ENCODE results near the gene ACSM4. TPM values are rescaled to one million over a fixed set of nuclear protein-coding genes. Genes with fewer than 3 reads are reported as not detected.
"Not testable (repeated sequence)": the region's sequence is repeated elsewhere in the genome, so short reads cannot be mapped to it uniquely, and the experiment has no call there.

ACSM4 gene
- total and polyA plus RNA-seq, 2 donors: not detected

DNA sequence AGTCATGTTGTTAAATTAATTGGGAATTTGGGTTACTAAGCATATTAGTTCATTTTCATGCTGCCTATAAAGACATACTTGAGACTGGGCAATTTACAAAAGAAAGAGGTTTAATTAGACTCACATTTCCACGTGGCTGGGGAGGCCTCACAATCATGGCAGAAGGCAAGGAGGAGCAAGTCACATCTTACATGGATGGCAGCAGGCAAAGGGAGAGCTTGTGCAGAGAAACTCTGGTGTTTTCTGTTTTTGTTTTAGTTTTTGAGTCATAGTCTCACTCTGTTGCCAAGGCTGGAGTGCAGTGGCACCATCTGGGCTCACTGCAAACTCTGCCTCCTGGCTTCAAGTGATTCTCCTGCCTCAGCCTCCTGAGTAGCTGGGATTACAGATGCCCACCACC lies 13.3 kb upstream of the ACSM4 start:
- H3K36me3 ChIP-seq (ENCODE audit: control insufficient read depth in 2 of 2, insufficient read depth in 2 of 2, low read length in 1 of 2); H3K4me1 ChIP-seq (ENCODE audit: control insufficient read depth in 2 of 2, insufficient read depth in 2 of 2, low read length in 2 of 2); DNase-seq (ENCODE audit: low read depth in 6 of 9, low spot score in 9 of 9); H3K9me3 ChIP-seq (ENCODE audit: control insufficient read depth in 2 of 2, insufficient read depth in 1 of 2, low read length in 1 of 2); H3K27me3 ChIP-seq (ENCODE audit: control insufficient read depth in 2 of 2, insufficient read depth in 1 of 2, low read length in 1 of 2); H3K27ac ChIP-seq (ENCODE audit: low read depth in 1 of 2, low read length in 1 of 2); H3K4me3 ChIP-seq (ENCODE audit: low read length in 2 of 2): not testable (repeated sequence)
- WGBS: 58% methylated on average over 1 of the region's 1 CpG

DNA sequence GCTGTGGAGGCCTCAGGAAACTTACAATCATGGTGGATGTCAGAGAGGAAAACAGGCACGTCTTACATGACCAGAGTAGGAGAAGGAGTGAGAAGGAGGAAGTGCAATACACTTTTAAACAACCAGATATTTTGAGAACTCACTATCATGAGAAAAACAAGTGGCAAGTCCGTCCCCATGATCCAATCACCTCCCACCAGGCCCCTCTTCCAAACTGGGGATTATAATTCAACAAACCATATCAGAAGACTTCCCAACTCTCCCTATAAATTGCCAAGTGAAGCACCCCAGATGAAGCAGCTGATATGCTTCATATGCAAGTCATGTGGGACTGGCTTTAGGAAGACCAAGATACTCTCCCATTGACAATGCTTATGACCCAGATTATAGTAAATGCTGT lies 11.6 kb upstream of the ACSM4 start:
- WGBS: 80% methylated on average over 2 of the region's 2 CpGs

DNA sequence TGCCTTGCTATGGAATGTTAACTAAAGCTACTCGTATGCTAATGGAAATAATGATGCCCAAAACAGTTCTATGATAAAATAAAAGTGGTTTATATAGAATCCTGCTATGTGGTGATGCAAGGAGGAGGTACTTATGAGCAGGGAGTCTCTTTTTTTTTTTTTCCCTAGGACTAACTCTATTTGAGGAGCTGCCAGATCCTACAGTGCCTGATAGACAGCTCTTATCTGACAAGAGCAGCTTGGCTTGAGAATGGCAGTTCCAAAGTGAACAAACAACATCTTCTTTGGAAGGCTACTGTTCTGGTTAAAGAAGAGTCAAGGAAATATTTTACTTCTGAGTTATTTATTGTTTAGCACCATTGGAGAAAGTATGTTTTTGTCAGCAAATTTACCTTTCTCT lies 10.2 kb upstream of the ACSM4 start:
- Histone ChIP-seq H3K9me3 (ENCODE audit: control insufficient read depth in 2 of 2, insufficient read depth in 1 of 2, low read length in 1 of 2) (no peaks in the 10 kb centered on the region), H3K36me3 (ENCODE audit: control insufficient read depth in 2 of 2, insufficient read depth in 2 of 2, low read length in 1 of 2) (no peaks in the 10 kb centered on the region), H3K27ac (ENCODE audit: low read depth in 1 of 2, low read length in 1 of 2) (no peak overlapping the region), H3K4me3 (ENCODE audit: low read length in 2 of 2) (no peak overlapping the region), H3K27me3 (ENCODE audit: control insufficient read depth in 2 of 2, insufficient read depth in 1 of 2, low read length in 1 of 2) (no peaks in the 10 kb centered on the region), H3K4me1 (ENCODE audit: control insufficient read depth in 2 of 2, insufficient read depth in 2 of 2, low read length in 2 of 2) (no peaks in the 10 kb centered on the region)
- DNase-seq (ENCODE audit: low read depth in 6 of 9, low spot score in 9 of 9): no peak
- 85% methylated on average over 1 of the region's 1 CpG for WGBS

More for the DNA sequence above, 11.6 kb upstream of the ACSM4 start:
- DNase-seq (ENCODE audit: low read depth in 6 of 9, low spot score in 9 of 9): no peak
- no peaks in the 10 kb centered on the region for H3K36me3 ChIP-seq (ENCODE audit: control insufficient read depth in 2 of 2, insufficient read depth in 2 of 2, low read length in 1 of 2)
- H3K4me3 ChIP-seq (ENCODE audit: low read length in 2 of 2): no peak overlapping the region
- H3K9me3 ChIP-seq (ENCODE audit: control insufficient read depth in 2 of 2, insufficient read depth in 1 of 2, low read length in 1 of 2): no peaks in the 10 kb centered on the region
- no peaks in the 10 kb centered on the region for H3K4me1 ChIP-seq (ENCODE audit: control insufficient read depth in 2 of 2, insufficient read depth in 2 of 2, low read length in 2 of 2)
- no peak overlapping the region for H3K27ac ChIP-seq (ENCODE audit: low read depth in 1 of 2, low read length in 1 of 2)
- H3K27me3 ChIP-seq (ENCODE audit: control insufficient read depth in 2 of 2, insufficient read depth in 1 of 2, low read length in 1 of 2): no peaks in the 10 kb centered on the region

DNA sequence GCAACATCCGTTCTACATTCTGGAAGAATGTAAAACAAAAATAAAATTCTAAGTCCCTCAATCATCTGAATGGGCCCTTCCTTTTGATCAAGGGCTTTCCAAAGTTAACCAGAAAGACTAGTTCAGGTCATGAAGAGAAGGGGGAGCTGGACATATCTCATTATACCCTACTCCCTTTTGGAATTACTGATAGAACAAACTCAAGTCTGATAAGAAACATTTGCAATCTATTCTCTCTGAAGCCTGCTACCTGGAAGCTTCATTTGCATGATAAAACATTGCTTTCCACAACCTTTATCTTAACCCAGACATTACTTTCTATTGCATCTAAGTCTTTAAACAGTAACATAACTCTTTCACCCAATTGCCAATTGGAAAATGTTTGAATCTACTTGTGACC lies 8.3 kb upstream of the ACSM4 start:
- no peaks in the 10 kb centered on the region for H3K27me3 ChIP-seq (ENCODE audit: control insufficient read depth in 2 of 2, insufficient read depth in 1 of 2, low read length in 1 of 2)
- H3K4me3 ChIP-seq (ENCODE audit: low read length in 2 of 2): no peak overlapping the region
- no peak overlapping the region for H3K27ac ChIP-seq (ENCODE audit: low read depth in 1 of 2, low read length in 1 of 2)
- H3K36me3 ChIP-seq (ENCODE audit: control insufficient read depth in 2 of 2, insufficient read depth in 2 of 2, low read length in 1 of 2): no peaks in the 10 kb centered on the region
- no peaks in the 10 kb centered on the region for H3K4me1 ChIP-seq (ENCODE audit: control insufficient read depth in 2 of 2, insufficient read depth in 2 of 2, low read length in 2 of 2)
- WGBS: 100% methylated on average over 1 of the region's 1 CpG
- DNase-seq (ENCODE audit: low read depth in 6 of 9, low spot score in 9 of 9): no peak
- no peaks in the 10 kb centered on the region for H3K9me3 ChIP-seq (ENCODE audit: control insufficient read depth in 2 of 2, insufficient read depth in 1 of 2, low read length in 1 of 2)

DNA sequence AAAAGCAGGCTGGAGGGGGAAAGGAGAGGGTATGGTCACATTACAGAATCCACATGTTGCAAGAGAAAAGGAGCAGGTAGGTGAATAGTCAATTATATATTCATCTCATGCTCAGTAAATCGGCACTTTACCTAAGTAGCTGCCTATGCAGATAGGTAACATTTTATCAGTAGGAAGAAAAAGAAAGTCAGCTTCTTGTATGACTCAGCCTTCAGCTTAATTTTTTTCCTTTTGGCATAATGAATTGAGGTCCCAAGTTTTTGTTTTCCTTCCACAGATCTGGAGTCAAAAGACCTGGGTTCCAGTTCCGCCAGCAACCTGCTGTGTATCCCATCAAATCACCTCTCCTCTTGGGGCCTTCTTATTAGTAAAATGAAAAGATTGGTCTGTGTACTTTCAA lies 6.0 kb upstream of the ACSM4 start:
- 95% methylated on average over 2 of the region's 2 CpGs for WGBS
- no peaks in the 10 kb centered on the region for H3K4me1 ChIP-seq (ENCODE audit: control insufficient read depth in 2 of 2, insufficient read depth in 2 of 2, low read length in 2 of 2)
- H3K27me3 ChIP-seq (ENCODE audit: control insufficient read depth in 2 of 2, insufficient read depth in 1 of 2, low read length in 1 of 2): no peaks in the 10 kb centered on the region
- DNase-seq (ENCODE audit: low read depth in 6 of 9, low spot score in 9 of 9): no peak
- H3K4me3 ChIP-seq (ENCODE audit: low read length in 2 of 2): no peak overlapping the region
- H3K27ac ChIP-seq (ENCODE audit: low read depth in 1 of 2, low read length in 1 of 2): no peak overlapping the region
- no peaks in the 10 kb centered on the region for H3K9me3 ChIP-seq (ENCODE audit: control insufficient read depth in 2 of 2, insufficient read depth in 1 of 2, low read length in 1 of 2)
- no peaks in the 10 kb centered on the region for H3K36me3 ChIP-seq (ENCODE audit: control insufficient read depth in 2 of 2, insufficient read depth in 2 of 2, low read length in 1 of 2)

GRCh38 chr12:7302266-7302986 lies 1.4 kb upstream of the ACSM4 start:
- 93% methylated on average over 5 of the region's 5 CpGs for WGBS
- H3K27ac ChIP-seq (ENCODE audit: low read depth in 1 of 2, low read length in 1 of 2): no peak overlapping the region
- no peaks in the 10 kb centered on the region for H3K4me1 ChIP-seq (ENCODE audit: control insufficient read depth in 2 of 2, insufficient read depth in 2 of 2, low read length in 2 of 2)
- H3K36me3 ChIP-seq (ENCODE audit: control insufficient read depth in 2 of 2, insufficient read depth in 2 of 2, low read length in 1 of 2): no peaks in the 10 kb centered on the region
- H3K27me3 ChIP-seq (ENCODE audit: control insufficient read depth in 2 of 2, insufficient read depth in 1 of 2, low read length in 1 of 2): no peaks in the 10 kb centered on the region
- H3K4me3 ChIP-seq (ENCODE audit: low read length in 2 of 2): no peak overlapping the region
- no peaks in the 10 kb centered on the region for H3K9me3 ChIP-seq (ENCODE audit: control insufficient read depth in 2 of 2, insufficient read depth in 1 of 2, low read length in 1 of 2)
- no peak for DNase-seq (ENCODE audit: low read depth in 6 of 9, low spot score in 9 of 9)

DNA sequence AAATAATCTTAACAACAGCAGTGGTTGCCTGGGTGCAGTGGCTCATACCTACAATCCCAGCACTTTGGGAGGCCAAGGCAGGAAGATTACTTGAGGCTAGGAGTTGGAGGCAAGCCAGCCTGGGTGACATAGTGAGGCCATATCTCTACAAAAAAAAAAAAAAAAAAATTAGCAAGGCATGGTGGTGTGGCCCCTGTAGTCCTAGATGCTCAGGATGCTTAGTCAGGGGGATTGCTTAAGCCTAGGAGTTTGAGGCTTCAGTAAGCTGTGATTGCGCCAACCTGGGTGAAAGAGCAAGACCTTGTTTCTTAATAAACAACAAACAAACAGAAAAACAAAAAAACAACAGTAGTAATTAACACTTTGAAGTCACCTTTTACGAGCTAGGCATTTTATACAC lies 642 bp upstream of the ACSM4 start:
- no peak for DNase-seq (ENCODE audit: low read depth in 6 of 9, low spot score in 9 of 9)
- no peaks in the 10 kb centered on the region for H3K36me3 ChIP-seq (ENCODE audit: control insufficient read depth in 2 of 2, insufficient read depth in 2 of 2, low read length in 1 of 2)
- no peaks in the 10 kb centered on the region for H3K27me3 ChIP-seq (ENCODE audit: control insufficient read depth in 2 of 2, insufficient read depth in 1 of 2, low read length in 1 of 2)
- H3K4me3 ChIP-seq (ENCODE audit: low read length in 2 of 2): no peak overlapping the region
- 92% methylated on average over 2 of the region's 2 CpGs for WGBS
- no peaks in the 10 kb centered on the region for H3K4me1 ChIP-seq (ENCODE audit: control insufficient read depth in 2 of 2, insufficient read depth in 2 of 2, low read length in 2 of 2)
- no peaks in the 10 kb centered on the region for H3K9me3 ChIP-seq (ENCODE audit: control insufficient read depth in 2 of 2, insufficient read depth in 1 of 2, low read length in 1 of 2)
- no peak overlapping the region for H3K27ac ChIP-seq (ENCODE audit: low read depth in 1 of 2, low read length in 1 of 2)

- Histone ChIP-seq H3K27me3 (ENCODE audit: control insufficient read depth in 2 of 2, insufficient read depth in 1 of 2, low read length in 1 of 2) (no peaks in the 10 kb centered on the region), H3K27ac (ENCODE audit: low read depth in 1 of 2, low read length in 1 of 2) (no peak overlapping the region), H3K4me3 (ENCODE audit: low read length in 2 of 2) (no peak overlapping the region), H3K36me3 (ENCODE audit: control insufficient read depth in 2 of 2, insufficient read depth in 2 of 2, low read length in 1 of 2) (no peaks in the 10 kb centered on the region), H3K4me1 (ENCODE audit: control insufficient read depth in 2 of 2, insufficient read depth in 2 of 2, low read length in 2 of 2) (no peaks in the 10 kb centered on the region), H3K9me3 (ENCODE audit: control insufficient read depth in 2 of 2, insufficient read depth in 1 of 2, low read length in 1 of 2) (no peaks in the 10 kb centered on the region)
- DNase-seq (ENCODE audit: low read depth in 6 of 9, low spot score in 9 of 9): no peak
- 83% methylated on average over 5 of the region's 5 CpGs for WGBS
Measured at GRCh38 chr12:7304456-7304855, 584 bp downstream of the ACSM4 start.

- Histone ChIP-seq H3K27ac (ENCODE audit: low read depth in 1 of 2, low read length in 1 of 2) (no peak overlapping the region), H3K36me3 (ENCODE audit: control insufficient read depth in 2 of 2, insufficient read depth in 2 of 2, low read length in 1 of 2) (no peaks in the 10 kb centered on the region), H3K9me3 (ENCODE audit: control insufficient read depth in 2 of 2, insufficient read depth in 1 of 2, low read length in 1 of 2) (no peaks in the 10 kb centered on the region), H3K4me3 (ENCODE audit: low read length in 2 of 2) (no peak overlapping the region), H3K4me1 (ENCODE audit: control insufficient read depth in 2 of 2, insufficient read depth in 2 of 2, low read length in 2 of 2) (no peaks in the 10 kb centered on the region), H3K27me3 (ENCODE audit: control insufficient read depth in 2 of 2, insufficient read depth in 1 of 2, low read length in 1 of 2) (no peaks in the 10 kb centered on the region)
- 96% methylated on average over 4 of the region's 4 CpGs for WGBS
- no peak for DNase-seq (ENCODE audit: low read depth in 6 of 9, low spot score in 9 of 9)
Measured at GRCh38 chr12:7310070-7310469, 6.2 kb downstream of the ACSM4 start.

Measured in thymus (tissue), 11 donors.